KMS-11 (cell line): ENCODE measurements around the gene SIX6.
"Not testable (repeated sequence)": the region's sequence is repeated elsewhere in the genome, so short reads cannot be mapped to it uniquely, and the experiment has no call there.

Experiments
- H2AFZ ChIP-seq: fragments of 200-600 bp; sonication (generic); 2 replicates; pipeline ENCODE4 v1.6.1; 2016; ENCODE audit warnings: antibody characterized with exemption, mixed run types, low read depth
- H3K27ac ChIP-seq: fragments of 200-600 bp; sonication (generic); 2 replicates; pipeline ENCODE4 v1.6.1; 2016; ENCODE audit warnings: mild to moderate bottlenecking, mixed run types
- H3K27me3 ChIP-seq: fragments of 200-600 bp; sonication (generic); 2 replicates; pipeline ENCODE4 v1.6.1; 2017; ENCODE audit warnings: mild to moderate bottlenecking, low read depth, mixed run types, moderate library complexity; ENCODE audit not compliant: insufficient read depth
- H3K36me3 ChIP-seq: fragments of 200-600 bp; sonication (generic); 2 replicates; pipeline ENCODE4 v1.6.1; 2017; ENCODE audit warnings: mild to moderate bottlenecking, mixed run types; ENCODE audit not compliant: insufficient read depth
- H3K4me1 ChIP-seq: fragments of 200-600 bp; sonication (generic); 2 replicates; pipeline ENCODE4 v1.6.1; 2016; ENCODE audit warnings: mild to moderate bottlenecking, low read depth, mixed run types; ENCODE audit not compliant: poor library complexity, severe bottlenecking
- H3K4me2 ChIP-seq: fragments of 200-600 bp; sonication (generic); 2 replicates; pipeline ENCODE4 v1.7.0; 2016; ENCODE audit warnings: mild to moderate bottlenecking, mixed run types
- H3K4me3 ChIP-seq: fragments of 200-600 bp; sonication (generic); IDR thresholded peaks from 2 replicates; pipeline ENCODE4 v1.6.1; 2017; ENCODE audit warnings: low read depth, low read length, mixed read lengths; ENCODE audit not compliant: insufficient read depth
- H3K79me2 ChIP-seq: fragments of 200-600 bp; sonication (generic); 2 replicates; pipeline ENCODE4 v1.6.1; 2016; ENCODE audit warnings: low read depth, mixed run types; ENCODE audit not compliant: insufficient read depth
- H3K9ac ChIP-seq: fragments of 200-600 bp; sonication (generic); 2 replicates; pipeline ENCODE4 v1.6.1; 2016; ENCODE audit warnings: mild to moderate bottlenecking, mixed run types
- H4K20me1 ChIP-seq: fragments of 200-600 bp; sonication (generic); 2 replicates; pipeline ENCODE4 v1.6.1; 2016; ENCODE audit warnings: mild to moderate bottlenecking, mixed run types; ENCODE audit not compliant: insufficient read depth
- TF ChIP-seq, protein P1 (sequence below): fragments of 200-600 bp; sonication (generic); conservative IDR thresholded peaks from 2 replicates; pipeline ENCODE4 v1.6.1; 2017; ENCODE audit warnings: low read depth, mild to moderate bottlenecking, antibody characterized with exemption, low read length, moderate library complexity, mixed read lengths

The SIX6 gene

DNA sequence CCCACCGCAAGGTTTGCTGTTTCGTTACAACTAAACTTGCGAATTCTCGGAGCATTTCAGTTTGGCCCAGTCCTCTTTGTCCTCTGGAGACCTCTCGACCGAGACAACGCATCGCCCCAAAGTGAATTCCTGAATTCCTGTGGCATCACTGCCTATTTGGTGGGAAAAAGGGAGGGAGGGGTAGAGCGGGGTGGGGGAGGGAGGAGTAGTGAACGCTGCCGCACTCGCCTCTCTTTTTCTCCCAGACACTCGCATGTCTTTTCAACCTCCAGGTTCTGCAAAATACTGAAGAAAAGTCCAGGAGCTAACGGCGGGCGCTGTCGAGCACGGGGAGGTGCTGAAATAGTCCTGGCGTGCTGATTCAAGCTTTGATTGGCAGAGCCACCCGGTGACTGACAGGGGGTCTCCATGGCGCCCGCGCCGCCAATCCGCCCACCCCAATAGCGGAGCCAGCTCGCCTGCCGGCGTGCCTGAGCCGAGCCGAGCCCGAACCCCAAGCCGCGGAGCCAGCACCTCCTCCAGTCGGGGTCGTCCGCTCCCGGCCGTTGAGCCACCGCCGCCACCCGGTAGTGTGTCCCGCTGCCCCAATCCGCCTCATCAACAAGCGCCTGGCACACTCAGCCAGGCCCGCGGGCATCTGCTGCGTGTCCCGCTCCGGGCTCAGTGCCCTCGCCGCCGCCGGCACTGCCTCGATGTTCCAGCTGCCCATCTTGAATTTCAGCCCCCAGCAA lies at the start of gene SIX6:
Gene SIX6 (plus strand): TSS at position 440 of the 731 bp plus-strand sequence. CDS start 253 bp downstream, at position 693.
- H3K9ac ChIP-seq = no peak within 1 kb of the TSS
- H3K4me2 ChIP-seq = no peak within 1 kb of the TSS
- no peak within 1 kb of the TSS for H3K4me3 ChIP-seq
- TF ChIP-seq, protein P1, sequence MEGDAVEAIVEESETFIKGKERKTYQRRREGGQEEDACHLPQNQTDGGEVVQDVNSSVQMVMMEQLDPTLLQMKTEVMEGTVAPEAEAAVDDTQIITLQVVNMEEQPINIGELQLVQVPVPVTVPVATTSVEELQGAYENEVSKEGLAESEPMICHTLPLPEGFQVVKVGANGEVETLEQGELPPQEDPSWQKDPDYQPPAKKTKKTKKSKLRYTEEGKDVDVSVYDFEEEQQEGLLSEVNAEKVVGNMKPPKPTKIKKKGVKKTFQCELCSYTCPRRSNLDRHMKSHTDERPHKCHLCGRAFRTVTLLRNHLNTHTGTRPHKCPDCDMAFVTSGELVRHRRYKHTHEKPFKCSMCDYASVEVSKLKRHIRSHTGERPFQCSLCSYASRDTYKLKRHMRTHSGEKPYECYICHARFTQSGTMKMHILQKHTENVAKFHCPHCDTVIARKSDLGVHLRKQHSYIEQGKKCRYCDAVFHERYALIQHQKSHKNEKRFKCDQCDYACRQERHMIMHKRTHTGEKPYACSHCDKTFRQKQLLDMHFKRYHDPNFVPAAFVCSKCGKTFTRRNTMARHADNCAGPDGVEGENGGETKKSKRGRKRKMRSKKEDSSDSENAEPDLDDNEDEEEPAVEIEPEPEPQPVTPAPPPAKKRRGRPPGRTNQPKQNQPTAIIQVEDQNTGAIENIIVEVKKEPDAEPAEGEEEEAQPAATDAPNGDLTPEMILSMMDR = no peak
- H2AFZ ChIP-seq = no peak within 1 kb of the TSS
- H3K27me3 ChIP-seq = no peaks in the 10 kb centered on the region
- no peak within 1 kb of the TSS for H3K27ac ChIP-seq
- no peaks in the 10 kb centered on the region for H4K20me1 ChIP-seq
- no peaks in the 10 kb centered on the region for H3K4me1 ChIP-seq
- H3K79me2 ChIP-seq = no peaks in the 10 kb centered on the region
- H3K36me3 ChIP-seq = no peaks in the 10 kb centered on the region

DNA sequence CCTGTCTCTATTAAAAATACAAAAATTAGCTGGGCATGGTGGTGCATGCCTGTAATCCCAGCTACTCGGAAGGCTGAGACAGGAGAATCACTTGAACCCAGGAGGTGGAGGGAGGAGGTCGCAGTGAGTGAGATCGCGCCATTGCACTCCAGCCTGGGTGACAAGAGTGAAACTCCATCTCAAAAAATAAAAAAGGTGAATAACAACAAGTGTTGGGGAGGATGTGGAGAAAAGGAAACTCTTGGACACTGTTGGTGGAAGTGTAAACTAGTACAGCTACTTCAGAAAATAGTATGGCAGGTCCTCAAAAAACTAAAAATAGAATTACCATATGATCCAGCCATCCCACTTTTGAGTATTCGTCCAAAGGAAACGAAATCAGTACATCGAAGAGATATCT lies 28.7 kb upstream of the SIX6 start:
- H3K36me3 ChIP-seq, H3K27me3 ChIP-seq: not testable (repeated sequence)

DNA sequence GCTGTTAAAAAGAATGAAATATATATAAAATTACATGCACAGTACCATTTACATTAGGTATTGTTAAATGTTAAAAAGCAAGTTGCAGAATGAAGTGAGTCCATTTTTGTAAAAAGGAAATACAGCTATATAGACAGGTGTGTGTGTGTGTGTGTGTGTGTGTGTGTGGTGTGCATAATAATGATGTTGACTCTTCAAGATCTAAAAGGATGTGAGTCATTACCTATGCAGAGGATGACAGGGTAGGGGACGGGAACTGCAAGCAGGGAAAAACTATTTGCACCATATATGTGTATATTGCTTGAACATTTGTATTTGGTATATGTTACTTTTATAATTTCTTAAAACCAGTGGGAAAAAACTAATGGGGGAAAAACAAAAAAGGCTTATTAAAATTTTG lies 26.2 kb upstream of the SIX6 start:
- TF ChIP-seq, protein P1 = no peak
- H3K4me3 ChIP-seq = no peak overlapping the region
- no peaks in the 10 kb centered on the region for H3K27me3 ChIP-seq
- no peak overlapping the region for H3K9ac ChIP-seq
- H3K27ac ChIP-seq = no peak overlapping the region
- H3K79me2 ChIP-seq = no peaks in the 10 kb centered on the region
- no peaks in the 10 kb centered on the region for H3K4me1 ChIP-seq
- H4K20me1 ChIP-seq = no peaks in the 10 kb centered on the region
- H3K4me2 ChIP-seq = no peak overlapping the region
- no peak overlapping the region for H2AFZ ChIP-seq
- H3K36me3 ChIP-seq = no peaks in the 10 kb centered on the region

More for the DNA sequence above, 28.7 kb upstream of the SIX6 start:
- not testable (repeated sequence) for H3K9ac ChIP-seq, H4K20me1 ChIP-seq, H2AFZ ChIP-seq, H3K4me1 ChIP-seq, H3K4me2 ChIP-seq, H3K4me3 ChIP-seq, H3K79me2 ChIP-seq, H3K27ac ChIP-seq

DNA sequence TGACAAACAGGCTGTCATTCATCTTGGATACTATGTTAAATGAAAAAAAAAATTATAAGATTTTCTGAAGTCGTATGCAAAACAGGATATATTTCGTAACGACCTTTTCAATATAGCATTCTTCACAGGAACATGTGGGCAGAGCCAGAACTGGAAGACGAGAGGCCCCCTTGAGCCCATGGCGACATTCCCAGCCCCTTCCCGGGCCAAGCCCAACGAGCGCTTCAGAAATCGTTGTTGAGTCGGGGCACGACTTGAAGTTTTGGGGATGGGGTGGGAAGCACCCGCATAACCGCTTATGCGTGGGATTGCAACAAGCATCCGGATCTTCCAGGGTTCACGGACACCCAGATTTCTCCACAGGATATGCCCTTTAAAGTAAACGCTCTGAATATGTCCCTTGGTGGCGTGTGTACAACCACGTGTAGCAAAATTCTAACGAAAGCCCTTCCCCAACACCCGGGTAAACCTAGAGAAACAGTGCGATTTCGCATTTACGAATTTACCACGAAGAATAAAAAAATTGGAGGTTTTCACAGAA lies 23.8 kb upstream of the SIX6 start:
- Histone ChIP-seq H3K4me3 (no peak overlapping the region), H3K36me3 (no peaks in the 10 kb centered on the region), H2AFZ (no peak overlapping the region), H3K27ac (no peak overlapping the region), H3K27me3 (no peaks in the 10 kb centered on the region), H4K20me1 (no peaks in the 10 kb centered on the region), H3K9ac (no peak overlapping the region), H3K4me2 (no peak overlapping the region), H3K79me2 (no peaks in the 10 kb centered on the region), H3K4me1 (no peaks in the 10 kb centered on the region)
- TF ChIP-seq, protein P1 = no peak

DNA sequence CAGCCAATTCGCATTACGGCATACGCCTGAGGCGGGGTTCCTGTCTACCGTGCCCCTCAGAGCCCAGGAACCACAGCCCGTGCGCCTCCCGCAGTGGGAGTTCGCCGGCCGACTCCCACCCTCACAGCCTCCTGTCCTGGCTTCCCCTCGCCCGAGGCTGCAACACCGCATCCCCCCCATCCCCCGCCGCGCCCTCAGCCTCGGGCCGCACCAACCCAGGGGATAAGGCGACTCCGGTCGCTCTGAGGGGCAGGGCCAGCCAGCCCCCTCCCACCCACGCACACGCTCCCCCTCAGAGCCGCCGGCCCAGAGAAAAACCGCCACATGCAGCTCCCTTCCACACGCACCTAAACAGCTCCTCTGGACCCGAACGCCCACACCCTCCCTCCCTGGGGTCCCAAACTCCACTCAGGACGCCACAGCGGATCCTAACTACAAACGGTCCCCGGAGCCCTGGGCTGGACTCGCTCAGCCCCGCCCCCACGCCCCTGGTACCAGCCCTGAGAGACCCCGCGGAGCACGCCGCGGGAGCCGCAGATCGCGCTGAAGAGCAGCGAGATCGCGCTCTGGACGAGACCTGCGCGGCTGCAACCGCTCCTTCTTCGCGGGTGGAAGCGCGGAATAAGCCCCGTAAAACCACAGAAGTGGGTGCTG lies 23.2 kb upstream of the SIX6 start, which contains the start of gene C14orf39:
Gene C14orf39 (minus strand): TSS at position 466 of the 654 bp plus-strand sequence. CDS start 985 bp downstream, outside the sequence.
- no peaks in the 10 kb centered on the region for H3K36me3 ChIP-seq
- H3K27ac ChIP-seq = no peak within 1 kb of the TSS
- H3K4me2 ChIP-seq = no peak within 1 kb of the TSS
- H2AFZ ChIP-seq = no peak within 1 kb of the TSS
- no peaks in the 10 kb centered on the region for H3K27me3 ChIP-seq
- no peaks in the 10 kb centered on the region for H3K4me1 ChIP-seq
- H3K79me2 ChIP-seq = no peaks in the 10 kb centered on the region
- H4K20me1 ChIP-seq = no peaks in the 10 kb centered on the region
- TF ChIP-seq, protein P1 = no peak
- no peak within 1 kb of the TSS for H3K4me3 ChIP-seq
- no peak within 1 kb of the TSS for H3K9ac ChIP-seq
